GM23248 (cell line): Measurements from ENCODE around the gene STXBP6. TPM values are rescaled to one million over a fixed set of nuclear protein-coding genes. Genes with fewer than 3 reads are reported as not detected.
"Not testable (repeated sequence)": the region's sequence is repeated elsewhere in the genome, so short reads cannot be mapped to it uniquely, and the experiment has no call there.

ENCODE experiments used
- DNase-seq: peaks from one replicate; pipeline ENCODE4 v3.0.0-alpha.2; 2015
- H2AFZ ChIP-seq: fragments of 200-600 bp; sonication (generic); 2 replicates; pipeline ENCODE4 v1.6.1; 2016; ENCODE audit warnings: antibody characterized with exemption
- H3F3A ChIP-seq: fragments of 200-600 bp; sonication (generic); 2 replicates; pipeline ENCODE4 v1.6.1; 2016; ENCODE audit warnings: mild to moderate bottlenecking, antibody characterized with exemption, mixed run types; ENCODE audit not compliant: insufficient read depth
- H3K27ac ChIP-seq: fragments of 200-600 bp; sonication (generic); 2 replicates; pipeline ENCODE4 v1.5.1; 2016; ENCODE audit warnings: mild to moderate bottlenecking
- H3K27me3 ChIP-seq: fragments of 200-600 bp; sonication (generic); replicated peaks from 2 replicates; pipeline ENCODE4 v1.6.1; 2016; ENCODE audit warnings: mild to moderate bottlenecking; ENCODE audit not compliant: insufficient read depth
- H3K36me3 ChIP-seq: fragments of 200-600 bp; sonication (generic); 2 replicates; pipeline ENCODE4 v1.6.1; 2016; ENCODE audit warnings: low read depth, mild to moderate bottlenecking
- H3K4me1 ChIP-seq: fragments of 200-600 bp; sonication (generic); 2 replicates; pipeline ENCODE4 v1.6.1; 2016; ENCODE audit warnings: mild to moderate bottlenecking; ENCODE audit not compliant: insufficient read depth
- H3K4me2 ChIP-seq: fragments of 200-600 bp; sonication (generic); one replicate; pipeline ENCODE4 v1.6.1; 2016; ENCODE audit warnings: mild to moderate bottlenecking; ENCODE audit not compliant: unreplicated experiment
- H3K4me3 ChIP-seq: fragments of 200-600 bp; sonication (generic); 2 replicates; pipeline ENCODE4 v1.5.1; 2016; ENCODE audit warnings: mild to moderate bottlenecking
- H3K79me2 ChIP-seq: fragments of 200-600 bp; sonication (generic); 2 replicates; pipeline ENCODE4 v1.6.1; 2016; ENCODE audit warnings: mild to moderate bottlenecking; ENCODE audit not compliant: insufficient read depth
- H3K9ac ChIP-seq: fragments of 200-600 bp; sonication (generic); 2 replicates; pipeline ENCODE4 v1.6.1; 2016; ENCODE audit warnings: mild to moderate bottlenecking
- H3K9me2 ChIP-seq: fragments of 200-600 bp; sonication (generic); 2 replicates; pipeline ENCODE4 v1.6.1; 2016; ENCODE audit warnings: mixed run types, mild to moderate bottlenecking, moderate library complexity; ENCODE audit not compliant: insufficient read depth
- H3K9me3 ChIP-seq: fragments of 200-600 bp; sonication (generic); one replicate; pipeline ENCODE4 v1.6.1; 2017; ENCODE audit warnings: low read depth
- H4K20me1 ChIP-seq: fragments of 200-600 bp; sonication (generic); 2 replicates; pipeline ENCODE4 v1.6.0; 2016; ENCODE audit not compliant: insufficient read depth
- EZH2 ChIP-seq: fragments of 200-600 bp; sonication (generic); IDR thresholded peaks from 2 replicates; pipeline ENCODE4 v1.6.1; 2018; ENCODE audit warnings: antibody characterized with exemption, mild to moderate bottlenecking; ENCODE audit not compliant: insufficient read depth, poor library complexity, severe bottlenecking
- EZH2phosphoT487 ChIP-seq: fragments of 200-600 bp; sonication (generic); IDR thresholded peaks from 2 replicates; pipeline ENCODE4 v1.6.1; 2018; ENCODE audit warnings: antibody characterized with exemption, moderate library complexity, mild to moderate bottlenecking, low read depth; ENCODE audit not compliant: insufficient read depth
- WGBS, 2 experiments: methylation state at CpG; one replicate each; pipeline ENCODE4 v1.1.6; 2015 to 2017; ENCODE audit warnings: low lambda C conversion rate in 2 of 2, low coverage in 1 of 2; ENCODE audit errors: missing lambda C conversion rate in 2 of 2; 5-methylcytosine and 5-hydroxymethylcytosine counted together
- in situ Hi-C: fragments of 300-500 bp; cut with MboI; formaldehyde crosslinking; loops from 2 replicates; pipeline ENCODE4 v1.15.0; 2020
- polyA plus RNA-seq: library from polyadenylated mRNA; unstranded; fragments of >200 nt; fragmentation: Nextera tagmentation; extraction: Ambion mirVana; gene quantifications from 2 replicates; pipeline ENCODE4 v1.2.1, GENCODE V29; 2016
- total RNA-seq: library from RNA; depleted of rRNA; stranded (reverse); fragments of >200 nt; shearing (Covaris generic); gene quantifications from 2 replicates; pipeline ENCODE4 v1.2.3, GENCODE V29; 2014

The STXBP6 gene
- total and polyA plus RNA-seq, 2 experiments from 2014 or later: 13.9 to 19.6 TPM

- H3K36me3 ChIP-seq: no peaks in the 10 kb centered on the region
- H3K4me1 ChIP-seq: no peaks in the 10 kb centered on the region
- TF ChIP-seq EZH2phosphoT487 (no peak), EZH2 (no peak)
- WGBS, 2 experiments: 88 to 90% methylated on average over 6 of the region's 6 CpGs
- no peaks in the 10 kb centered on the region for H3K27me3 ChIP-seq
- 0 out of 2 replicates have a peak, but pooled peaks cover 5% of the 10 kb centered on the region for H3F3A ChIP-seq
- DNase-seq: no peak
- H3K9me2 ChIP-seq: no peaks in the 10 kb centered on the region
- no peak overlapping the region for H2AFZ ChIP-seq
- no peaks in the 10 kb centered on the region for H4K20me1 ChIP-seq
- H3K9ac ChIP-seq: no peak overlapping the region
- no peaks in the 10 kb centered on the region for H3K9me3 ChIP-seq
- no peak overlapping the region for H3K27ac ChIP-seq
- no peaks in the 10 kb centered on the region for H3K79me2 ChIP-seq
- no peak overlapping the region for H3K4me3 ChIP-seq
- in situ Hi-C loops: loop anchor here (10.0 kb wide), 1 partner anchor 346 kb away; no protein-coding TSS in a partner anchor
- no peak overlapping the region for H3K4me2 ChIP-seq
These were observed 241.5 kb downstream of the STXBP6 start for GRCh38 chr14:24808412-24808811.

GRCh38 chr14:24806061-24806678 is 243.8 kb downstream of the STXBP6 start:
- DNase-seq: peak; percentile 64
- Histone ChIP-seq H3K27me3 (no peaks in the 10 kb centered on the region), H3K4me2 (no peak overlapping the region), H3K4me1 (no peaks in the 10 kb centered on the region), H3K9me3 (no peaks in the 10 kb centered on the region), H3K9ac (no peak overlapping the region), H3K79me2 (no peaks in the 10 kb centered on the region), H2AFZ (no peak overlapping the region), H3K4me3 (no peak overlapping the region), H3F3A (0 out of 2 replicates have a peak, but pooled peaks cover 5% of the 10 kb centered on the region), H3K9me2 (no peaks in the 10 kb centered on the region), H3K36me3 (no peaks in the 10 kb centered on the region), H3K27ac (no peak overlapping the region), H4K20me1 (no peaks in the 10 kb centered on the region)
- in situ Hi-C loops: loop anchor here (10.0 kb wide), 1 partner anchor 349 kb away; no protein-coding TSS in a partner anchor
- 39 to 40% methylated on average over 9 of the region's 9 CpGs for WGBS, 2 experiments
- TF ChIP-seq EZH2 (no peak), EZH2phosphoT487 (no peak)

GRCh38 chr14:24804552-24805212 is 245.3 kb downstream of the STXBP6 start:
- Histone ChIP-seq H3K36me3 (no peaks in the 10 kb centered on the region), H3K9me3 (no peaks in the 10 kb centered on the region), H3F3A (0 out of 2 replicates have a peak, but pooled peaks cover 5% of the 10 kb centered on the region), H3K9me2 (no peaks in the 10 kb centered on the region), H2AFZ (no peak overlapping the region), H3K4me2 (no peak overlapping the region), H3K79me2 (no peaks in the 10 kb centered on the region), H3K4me1 (no peaks in the 10 kb centered on the region), H3K9ac (no peak overlapping the region), H3K4me3 (no peak overlapping the region), H3K27ac (no peak overlapping the region), H3K27me3 (no peaks in the 10 kb centered on the region), H4K20me1 (no peaks in the 10 kb centered on the region)
- DNase-seq: peak; percentile 17
- TF ChIP-seq EZH2phosphoT487: no peak
- no peak for TF ChIP-seq EZH2
- in situ Hi-C loops: loop anchor here (10.0 kb wide), 1 partner anchor 350 kb away; no protein-coding TSS in a partner anchor
- 45 to 51% methylated on average over 3 of the region's 3 CpGs for WGBS, 2 experiments

GRCh38 chr14:24803933-24804494 is 245.9 kb downstream of the STXBP6 start:
- Histone ChIP-seq H3K36me3 (no peaks in the 10 kb centered on the region), H4K20me1 (no peaks in the 10 kb centered on the region), H3K27ac (no peak overlapping the region), H3K79me2 (no peaks in the 10 kb centered on the region), H3K4me1 (no peaks in the 10 kb centered on the region), H3F3A (0 out of 2 replicates have a peak, but pooled peaks cover 5% of the 10 kb centered on the region), H3K27me3 (no peaks in the 10 kb centered on the region), H2AFZ (no peak overlapping the region), H3K9me3 (no peaks in the 10 kb centered on the region), H3K4me3 (no peak overlapping the region), H3K9ac (no peak overlapping the region), H3K9me2 (no peaks in the 10 kb centered on the region), H3K4me2 (no peak overlapping the region)
- in situ Hi-C loops: loop anchor here (10.0 kb wide), 1 partner anchor 351 kb away; no protein-coding TSS in a partner anchor
- no peak for TF ChIP-seq EZH2
- TF ChIP-seq EZH2phosphoT487: no peak
- no peak for DNase-seq
- WGBS, 2 experiments: 82 to 84% methylated on average over 10 of the region's 10 CpGs

GRCh38 chr14:24803426-24803825 is 246.5 kb downstream of the STXBP6 start:
- not testable (repeated sequence) for DNase-seq, H3K9me3 ChIP-seq, H3K4me3 ChIP-seq, H3K4me1 ChIP-seq, H3K9ac ChIP-seq, H2AFZ ChIP-seq, H3K36me3 ChIP-seq, H4K20me1 ChIP-seq, H3K4me2 ChIP-seq, H3K79me2 ChIP-seq, H3K27ac ChIP-seq, H3K9me2 ChIP-seq, H3K27me3 ChIP-seq, H3F3A ChIP-seq
- 83 to 87% methylated on average over 10 of the region's 10 CpGs for whole genome bisulfite sequencing, 2 experiments
- in situ Hi-C loops: loop anchor here (10.0 kb wide), 1 partner anchor 351 kb away; no protein-coding TSS in a partner anchor
